GM19351 (cell line): Measurements from ENCODE around the gene SCUBE1.

Experiments used
- ATAC-seq: cut with Tn5 transposase; IDR thresholded peaks from one replicate; pipeline ENCODE4 v1.9.1; 2021; ENCODE audit warnings: mild to moderate bottlenecking, moderate library complexity; ENCODE audit not compliant: unreplicated experiment

The SCUBE1 gene

GRCh38 chr22:43226377-43227238 is 116.6 kb downstream of the SCUBE1 start:
- no peak for ATAC-seq

GRCh38 chr22:43225609-43226008 is 117.6 kb downstream of the SCUBE1 start:
- no peak for ATAC-seq

- ATAC-seq: no peak
Measured at GRCh38 chr22:43222987-43223386, 120.2 kb downstream of the SCUBE1 start.

- ATAC-seq: no peak
Measured at GRCh38 chr22:43222262-43222661, 120.9 kb downstream of the SCUBE1 start.

GRCh38 chr22:43220625-43221380 is 122.4 kb downstream of the SCUBE1 start:
- ATAC-seq: no peak

GRCh38 chr22:43218786-43219185 is 124.4 kb downstream of the SCUBE1 start:
- no peak for ATAC-seq

- ATAC-seq: no peak
Measured at GRCh38 chr22:43217285-43218030, 125.7 kb downstream of the SCUBE1 start.

- ATAC-seq: no peak
Measured at GRCh38 chr22:43216738-43217137, 126.4 kb downstream of the SCUBE1 start.

- no peak for ATAC-seq
Measured at GRCh38 chr22:43213962-43214361, 129.2 kb downstream of the SCUBE1 start.

- no peak for ATAC-seq
Measured at GRCh38 chr22:43213051-43213450, 130.1 kb downstream of the SCUBE1 start.

GRCh38 chr22:43212434-43212952 is 130.7 kb downstream of the SCUBE1 start:
- ATAC-seq: no peak

- ATAC-seq: no peak
Measured at GRCh38 chr22:43211941-43212433, 131.2 kb downstream of the SCUBE1 start.

GRCh38 chr22:43210631-43211515 is 132.3 kb downstream of the SCUBE1 start:
- ATAC-seq: no peak

GRCh38 chr22:43209971-43210370 is 133.2 kb downstream of the SCUBE1 start:
- no peak for ATAC-seq

- ATAC-seq: no peak
Measured at GRCh38 chr22:43209523-43209890, 133.7 kb downstream of the SCUBE1 start.

- no peak for ATAC-seq
Measured at GRCh38 chr22:43208703-43209522, 134.3 kb downstream of the SCUBE1 start.

GRCh38 chr22:43207849-43208702 is 135.1 kb downstream of the SCUBE1 start:
- ATAC-seq: no peak

GRCh38 chr22:43207386-43207785 is 135.8 kb downstream of the SCUBE1 start:
- ATAC-seq: no peak
